Activated naive CD4-positive, alpha-beta T cell treated with anti-CD3 and anti-CD28 coated beads, Interleukin-2, amount 10 ng/mL, durations not matched to agents 7 days and 5 days (primary cell): ENCODE data around the gene NAPG.
"Not testable (repeated sequence)": the region's sequence is repeated elsewhere in the genome, so short reads cannot be mapped to it uniquely, and the experiment has no call there.

ENCODE experiments used
- CTCF ChIA-PET: fragments of 350-600 bp; sonication (Branson Sonifier 250); formaldehyde crosslinking; loops from one replicate; lab custom pipeline; 2021; ENCODE audit warnings: antibody characterized with exemption; lab: Charles Lee
- DNase-seq: peaks from one replicate; pipeline ENCODE4 v3.0.0-alpha.2; 2020
- H3K27ac Mint-ChIP-seq: one replicate; pipeline ENCODE4 v1.8.0; 2021; ENCODE audit warnings: mild to moderate bottlenecking, moderate library complexity, mixed read lengths
- H3K27me3 Mint-ChIP-seq: one replicate; pipeline ENCODE4 v1.8.0; 2021; ENCODE audit warnings: mild to moderate bottlenecking, mixed read lengths
- H3K36me3 Mint-ChIP-seq: one replicate; pipeline ENCODE4 v1.8.0; 2021; ENCODE audit warnings: mixed read lengths
- H3K4me1 Mint-ChIP-seq: one replicate; pipeline ENCODE4 v1.8.0; 2021; ENCODE audit warnings: mixed read lengths
- H3K4me3 Mint-ChIP-seq: one replicate; pipeline ENCODE4 v1.8.0; 2021; ENCODE audit warnings: mild to moderate bottlenecking, moderate library complexity, mixed read lengths
- H3K9me3 Mint-ChIP-seq: one replicate; pipeline ENCODE4 v1.8.0; 2021; ENCODE audit warnings: mixed read lengths

NAPG gene

DNA sequence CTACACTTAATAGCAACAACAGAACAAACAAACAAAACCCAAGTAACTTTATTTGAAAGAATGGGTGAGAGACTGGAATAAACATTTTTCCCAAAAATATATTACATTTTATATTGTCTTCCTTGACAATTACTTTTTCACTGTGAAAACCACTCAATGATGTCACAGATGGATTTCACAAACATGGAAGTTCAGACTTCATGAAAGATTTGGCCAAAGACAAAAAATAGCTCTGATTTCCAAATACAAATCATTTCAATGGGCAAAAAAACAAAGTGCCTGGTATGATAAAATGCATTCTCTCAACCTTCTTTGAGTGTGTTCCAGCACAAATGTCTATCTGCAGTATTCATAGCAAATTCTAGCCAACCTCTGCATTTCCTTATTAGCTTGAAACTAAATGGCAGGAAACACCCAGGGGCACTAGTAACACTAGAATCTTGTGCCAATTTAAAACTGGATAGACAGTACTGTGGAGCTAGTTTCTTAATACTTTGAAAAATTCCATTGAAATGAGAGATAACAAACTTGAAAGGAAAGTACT lies 28.5 kb upstream of the NAPG start:
- CTCF ChIA-PET, result interaction anchor here (0.6 kb wide), 1 partner anchor 20 kb away, joined by 3 read pairs; no protein-coding TSS in a partner anchor
- Mint-ChIP-seq H3K27me3 (peaks cover 3% of the 10 kb centered on the region), H3K27ac (no peak overlapping the region), H3K4me3 (no peak overlapping the region), H3K4me1 (peaks cover 4% of the 10 kb centered on the region), H3K36me3 (no peaks in the 10 kb centered on the region), H3K9me3 (no peaks in the 10 kb centered on the region)
- no peak for DNase-seq

DNA sequence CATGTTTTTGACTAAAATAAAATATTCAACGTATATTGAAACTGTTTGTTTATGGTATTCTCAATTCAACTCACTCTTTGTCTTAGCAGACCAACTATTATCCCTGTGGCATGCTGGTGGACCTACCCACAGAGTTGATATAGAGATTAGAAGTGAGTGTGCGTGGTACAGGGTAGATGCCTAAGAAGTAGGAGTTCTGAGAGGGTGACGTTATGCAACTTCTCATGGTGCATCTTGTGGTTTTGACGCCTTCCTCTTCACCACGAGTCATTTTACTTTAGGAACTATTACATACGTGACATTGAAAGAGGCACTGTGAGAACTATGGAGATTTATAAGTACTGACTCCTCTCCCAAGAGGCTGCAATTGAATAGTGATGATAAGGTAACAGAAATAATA lies 26.6 kb upstream of the NAPG start:
- H3K4me1 Mint-ChIP-seq, result peaks cover 4% of the 10 kb centered on the region
- no peak overlapping the region for H3K4me3 Mint-ChIP-seq
- no peak overlapping the region for H3K27ac Mint-ChIP-seq
- H3K27me3 Mint-ChIP-seq, result peaks cover 3% of the 10 kb centered on the region
- H3K9me3 Mint-ChIP-seq, result no peaks in the 10 kb centered on the region
- CTCF ChIA-PET, result no interaction called here
- no peak for DNase-seq
- no peaks in the 10 kb centered on the region for H3K36me3 Mint-ChIP-seq

DNA sequence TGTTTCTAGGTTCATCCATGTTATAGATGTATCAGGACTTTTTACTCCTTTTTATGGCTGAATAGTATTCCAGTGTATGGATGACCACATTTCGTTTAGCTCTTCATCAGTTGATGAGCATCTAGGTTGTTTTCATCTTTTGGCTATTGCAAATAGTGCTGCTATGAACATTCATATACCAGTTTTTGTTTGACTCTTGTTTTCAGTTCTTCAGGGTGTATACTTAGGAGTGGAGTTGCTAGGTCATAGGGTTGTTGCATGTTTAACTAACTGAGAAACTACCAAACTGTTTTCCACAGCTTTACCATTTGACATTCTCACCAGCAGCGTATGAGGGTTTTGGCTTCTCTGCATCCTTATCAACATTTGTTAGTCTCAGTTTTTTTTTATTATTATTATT lies 25.8 kb upstream of the NAPG start:
- H3K36me3 Mint-ChIP-seq, result no peaks in the 10 kb centered on the region
- peaks cover 4% of the 10 kb centered on the region for H3K4me1 Mint-ChIP-seq
- no peak overlapping the region for H3K27ac Mint-ChIP-seq
- H3K27me3 Mint-ChIP-seq, result peaks cover 3% of the 10 kb centered on the region
- DNase-seq, result no peak
- CTCF ChIA-PET, result interaction anchor here (0.6 kb wide), 1 partner anchor 61 kb away, joined by 3 read pairs; no protein-coding TSS in a partner anchor
- H3K9me3 Mint-ChIP-seq, result peaks cover 4% of the 10 kb centered on the region
- no peak overlapping the region for H3K4me3 Mint-ChIP-seq

DNA sequence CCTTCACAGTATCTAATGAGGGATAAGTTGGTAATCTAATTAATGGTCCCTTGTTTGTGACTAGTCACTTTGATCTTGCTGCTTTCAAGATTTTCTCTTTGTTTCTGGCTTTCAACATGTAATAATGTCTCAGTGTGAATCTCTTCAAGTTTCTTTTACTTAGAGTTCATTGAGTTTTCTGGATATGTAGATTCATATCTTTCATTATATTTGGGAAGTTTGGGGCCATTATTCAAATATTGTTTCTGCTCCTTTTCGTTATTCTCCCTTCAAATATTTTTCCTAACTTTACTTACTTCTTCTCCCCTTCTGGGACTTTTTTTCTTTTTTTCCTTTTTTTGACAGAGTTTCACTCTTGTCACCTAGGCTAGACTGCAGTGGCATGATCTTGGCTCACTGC lies 21.1 kb upstream of the NAPG start:
- H3K36me3 Mint-ChIP-seq, result no peaks in the 10 kb centered on the region
- H3K4me3 Mint-ChIP-seq, result no peak overlapping the region
- CTCF ChIA-PET, result no interaction called here

DNA sequence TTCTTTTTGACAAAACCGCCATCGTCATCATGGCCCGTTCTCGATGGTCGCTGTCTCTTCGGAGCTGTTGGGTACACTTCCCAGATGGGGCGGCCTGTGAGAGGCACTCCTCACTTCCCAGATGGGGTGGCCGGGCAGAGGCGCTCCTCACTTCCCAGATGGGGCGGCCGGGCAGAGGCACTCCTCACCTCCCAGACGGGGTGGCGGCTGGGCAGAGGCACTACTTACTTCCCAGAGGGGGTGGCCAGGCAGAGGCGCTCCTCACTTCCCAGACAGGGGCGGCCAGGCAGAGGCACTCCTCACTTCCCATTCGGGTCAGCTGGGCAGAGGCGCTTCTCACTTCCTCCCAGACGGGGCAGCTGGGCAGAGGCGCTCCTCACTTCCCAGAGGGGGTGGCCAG lies 19.9 kb upstream of the NAPG start:
- H3K27me3 Mint-ChIP-seq, H3K27ac Mint-ChIP-seq, H3K4me3 Mint-ChIP-seq, H3K36me3 Mint-ChIP-seq, DNase-seq, H3K4me1 Mint-ChIP-seq, CTCF ChIA-PET: not testable (repeated sequence)
- H3K9me3 Mint-ChIP-seq, result peaks cover 15% of the 10 kb centered on the region

More for the DNA sequence above, 21.1 kb upstream of the NAPG start:
- no peaks in the 10 kb centered on the region for H3K4me1 Mint-ChIP-seq
- DNase-seq, result no peak
- H3K9me3 Mint-ChIP-seq, result peaks cover 15% of the 10 kb centered on the region
- no peak overlapping the region for H3K27ac Mint-ChIP-seq
- peaks cover 5% of the 10 kb centered on the region for H3K27me3 Mint-ChIP-seq

DNA sequence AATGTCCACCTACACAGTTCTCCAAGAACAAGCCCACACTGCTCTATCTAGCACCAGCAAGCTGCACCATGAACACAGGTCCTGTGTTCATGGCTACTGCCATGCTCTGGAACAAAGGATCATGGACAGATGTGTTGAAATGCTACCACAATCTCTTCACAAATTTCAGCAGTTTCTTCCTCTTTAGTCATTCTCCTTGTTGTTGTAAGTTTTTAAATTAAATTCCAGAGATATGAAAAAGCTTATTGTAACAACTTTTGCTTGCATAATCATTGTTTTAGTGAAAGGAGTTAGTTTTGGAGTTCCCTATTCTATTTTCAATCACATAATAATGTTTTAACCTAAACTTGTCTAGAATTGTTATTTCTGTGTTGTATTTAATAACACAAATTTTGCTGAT lies 17.2 kb upstream of the NAPG start:
- CTCF ChIA-PET, result no interaction called here
- H3K27me3 Mint-ChIP-seq, result peaks cover 12% of the 10 kb centered on the region
- no peak for DNase-seq
- H3K27ac Mint-ChIP-seq, result no peak overlapping the region
- H3K36me3 Mint-ChIP-seq, result no peaks in the 10 kb centered on the region
- H3K4me1 Mint-ChIP-seq, result no peaks in the 10 kb centered on the region
- no peak overlapping the region for H3K4me3 Mint-ChIP-seq
- H3K9me3 Mint-ChIP-seq, result peaks cover 15% of the 10 kb centered on the region

DNA sequence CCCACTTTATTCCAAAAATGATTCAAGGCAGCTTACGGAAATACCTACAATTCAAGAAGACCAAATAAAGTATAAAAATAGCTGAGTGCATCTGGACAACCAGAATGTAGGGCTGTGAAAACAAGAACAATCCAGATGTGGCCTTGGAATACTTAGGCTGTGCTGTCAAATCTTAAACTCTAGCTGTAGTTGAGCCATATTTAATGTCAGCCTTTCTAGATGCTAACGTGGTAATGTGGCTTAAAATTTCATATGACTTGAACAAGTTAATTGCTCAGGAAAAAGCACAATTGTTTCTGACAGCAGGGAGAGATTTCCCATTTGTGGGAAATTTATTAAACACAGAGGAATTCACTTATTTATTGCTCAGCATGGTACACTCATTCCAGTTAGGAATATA lies 14.6 kb upstream of the NAPG start:
- CTCF ChIA-PET, result no interaction called here
- Mint-ChIP-seq H3K4me1 (no peaks in the 10 kb centered on the region), H3K27me3 (peaks cover 26% of the 10 kb centered on the region), H3K36me3 (no peaks in the 10 kb centered on the region), H3K9me3 (peaks cover 11% of the 10 kb centered on the region), H3K4me3 (no peak overlapping the region), H3K27ac (no peak overlapping the region)
- DNase-seq, result no peak

DNA sequence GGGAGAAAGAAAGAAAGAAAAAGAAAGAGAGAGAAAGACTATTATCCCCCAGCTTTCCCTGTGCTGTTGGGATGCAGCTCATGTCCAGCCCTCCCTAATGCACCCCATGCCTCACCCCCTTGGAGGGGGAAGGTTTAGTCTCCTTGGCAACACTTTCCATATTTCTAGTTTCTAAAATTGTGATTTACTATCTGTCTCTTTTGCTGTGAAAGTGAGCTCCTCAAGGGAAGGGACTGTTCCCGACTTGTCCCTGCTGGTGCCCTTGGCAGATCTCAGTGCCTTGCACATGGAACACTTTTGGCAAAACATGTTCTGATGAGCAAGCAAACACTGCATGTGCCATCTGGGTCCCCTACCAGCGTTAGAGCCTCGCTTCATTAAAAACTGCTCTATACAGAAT lies 11.7 kb upstream of the NAPG start:
- peaks cover 46% of the 10 kb centered on the region for H3K27me3 Mint-ChIP-seq
- no peak overlapping the region for H3K4me3 Mint-ChIP-seq
- CTCF ChIA-PET, result interaction anchor here (1.1 kb wide), 1 partner anchor 542 kb away, joined by 3 read pairs; no protein-coding TSS in a partner anchor
- H3K9me3 Mint-ChIP-seq, result no peaks in the 10 kb centered on the region
- H3K4me1 Mint-ChIP-seq, result no peaks in the 10 kb centered on the region
- H3K27ac Mint-ChIP-seq, result no peak overlapping the region
- H3K36me3 Mint-ChIP-seq, result no peaks in the 10 kb centered on the region
- DNase-seq, result no peak

DNA sequence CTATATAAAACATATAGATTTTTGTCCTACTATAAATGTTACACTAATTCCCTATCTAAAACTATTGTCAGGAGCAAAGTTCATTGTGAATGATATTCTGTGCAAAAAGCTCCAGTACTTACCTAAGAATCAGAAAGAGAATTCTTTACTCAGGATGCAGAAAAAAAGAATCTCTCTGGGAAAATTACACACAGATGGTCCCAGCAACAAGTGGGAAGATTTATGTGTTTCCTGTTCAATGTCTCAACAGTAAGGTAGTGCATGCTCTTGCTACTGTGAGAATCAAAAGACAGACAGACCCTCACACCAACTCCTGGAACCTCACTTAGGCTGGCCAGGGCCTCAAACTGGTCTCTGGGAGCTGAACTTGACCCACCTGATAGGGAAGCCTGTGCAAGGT lies 11.2 kb upstream of the NAPG start:
- Mint-ChIP-seq H3K27ac (no peak overlapping the region), H3K9me3 (no peaks in the 10 kb centered on the region), H3K4me1 (no peaks in the 10 kb centered on the region), H3K4me3 (no peak overlapping the region), H3K27me3 (peaks cover 49% of the 10 kb centered on the region), H3K36me3 (no peaks in the 10 kb centered on the region)
- CTCF ChIA-PET, result interaction anchor here (1.1 kb wide), 1 partner anchor 543 kb away, joined by 3 read pairs; no protein-coding TSS in a partner anchor
- DNase-seq, result no peak

DNA sequence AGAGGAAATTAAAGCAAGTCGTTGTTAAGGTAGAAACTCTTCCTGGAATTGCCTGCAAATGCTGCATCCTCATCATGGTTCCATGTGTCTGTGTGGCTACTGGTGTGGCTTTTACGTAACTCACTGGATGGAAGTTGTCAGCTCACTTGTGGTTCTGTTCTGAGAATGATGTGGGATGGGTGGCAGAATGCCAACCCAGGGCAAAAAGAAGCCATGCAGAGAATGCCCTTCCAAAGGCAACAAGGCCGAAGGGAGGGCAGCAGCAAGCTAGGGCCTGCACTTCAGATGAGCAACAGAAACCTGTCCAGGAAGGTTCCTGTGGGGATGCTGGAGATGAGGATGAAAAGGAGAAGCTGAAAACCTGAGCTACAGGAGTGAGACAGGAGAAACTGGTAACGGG lies 10.4 kb upstream of the NAPG start:
- H3K4me1 Mint-ChIP-seq, result no peaks in the 10 kb centered on the region
- H3K27me3 Mint-ChIP-seq, result peaks cover 47% of the 10 kb centered on the region
- H3K36me3 Mint-ChIP-seq, result no peaks in the 10 kb centered on the region
- DNase-seq, result no peak
- CTCF ChIA-PET, result no interaction called here
- no peaks in the 10 kb centered on the region for H3K9me3 Mint-ChIP-seq
- no peak overlapping the region for H3K4me3 Mint-ChIP-seq
- H3K27ac Mint-ChIP-seq, result no peak overlapping the region

DNA sequence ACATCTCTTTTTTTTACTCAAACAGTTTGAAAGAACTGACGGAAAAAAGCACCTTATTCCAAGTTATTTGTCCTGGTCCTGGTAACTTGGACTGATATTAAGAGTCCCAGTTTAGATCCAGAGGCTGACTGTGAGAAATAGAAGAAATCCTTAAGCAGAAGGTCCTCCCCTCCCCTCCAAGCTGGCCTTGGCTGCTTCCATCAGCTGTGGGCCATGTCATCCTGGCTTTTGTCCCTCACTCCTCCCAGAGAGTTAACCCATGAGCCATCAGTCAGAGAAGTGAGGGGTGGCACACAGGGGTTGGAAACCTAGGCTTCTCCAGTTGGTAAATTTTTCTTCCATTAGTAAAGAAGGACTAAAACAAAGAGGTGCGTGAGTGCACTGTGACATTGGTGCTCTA lies 9.7 kb upstream of the NAPG start:
- no peak overlapping the region for H3K4me3 Mint-ChIP-seq

DNA sequence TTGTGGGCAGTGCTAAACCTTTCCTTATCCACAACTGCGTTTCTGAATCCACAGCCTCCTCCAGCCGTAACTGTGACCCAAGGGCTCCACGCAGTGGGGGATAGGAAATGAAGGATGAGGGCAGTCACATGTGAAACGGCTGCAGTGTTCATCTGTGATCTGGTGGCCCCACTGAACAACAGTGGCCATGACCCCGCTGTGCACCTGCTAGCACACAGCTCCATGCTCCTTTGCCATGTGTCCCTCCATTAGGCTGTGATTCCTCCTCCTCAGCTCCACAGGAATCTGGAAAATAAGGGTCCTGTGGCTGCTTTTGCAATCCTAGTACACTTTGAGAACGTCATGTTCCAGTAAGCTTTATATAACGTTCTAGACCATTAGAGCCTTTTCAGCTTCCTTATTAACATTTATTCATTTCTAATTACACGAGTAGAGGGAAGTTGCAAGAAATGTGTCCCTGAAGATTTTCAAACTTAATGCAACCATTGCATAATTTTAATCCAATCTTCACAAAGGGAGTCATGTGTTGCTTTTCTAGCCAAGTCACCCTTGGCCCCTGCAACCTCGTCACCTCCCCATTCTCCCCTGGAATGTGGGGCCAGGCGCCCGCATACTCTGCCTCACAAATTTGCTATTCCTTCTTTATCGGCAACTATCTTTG lies 7.1 kb upstream of the NAPG start:
- H3K9me3 Mint-ChIP-seq, result no peaks in the 10 kb centered on the region
- H3K27ac Mint-ChIP-seq, result no peak overlapping the region
- H3K4me3 Mint-ChIP-seq, result no peak overlapping the region
- H3K27me3 Mint-ChIP-seq, result peaks cover 48% of the 10 kb centered on the region
- H3K36me3 Mint-ChIP-seq, result no peaks in the 10 kb centered on the region
- H3K4me1 Mint-ChIP-seq, result no peaks in the 10 kb centered on the region
- CTCF ChIA-PET, result interaction anchor here (0.5 to 5.1 kb wide), 5 partner anchors 28 to 547 kb away, joined by 3 to 47 read pairs (median 3); no protein-coding TSS in a partner anchor
- DNase-seq, result no peak

More for the DNA sequence above, 9.7 kb upstream of the NAPG start:
- Mint-ChIP-seq H3K27ac (no peak overlapping the region), H3K27me3 (peaks cover 43% of the 10 kb centered on the region), H3K9me3 (no peaks in the 10 kb centered on the region), H3K36me3 (no peaks in the 10 kb centered on the region), H3K4me1 (no peaks in the 10 kb centered on the region)
- DNase-seq, result no peak
- CTCF ChIA-PET, result interaction anchor here (5.1 kb wide), 1 partner anchor 545 kb away, joined by 47 read pairs; no protein-coding TSS in a partner anchor

DNA sequence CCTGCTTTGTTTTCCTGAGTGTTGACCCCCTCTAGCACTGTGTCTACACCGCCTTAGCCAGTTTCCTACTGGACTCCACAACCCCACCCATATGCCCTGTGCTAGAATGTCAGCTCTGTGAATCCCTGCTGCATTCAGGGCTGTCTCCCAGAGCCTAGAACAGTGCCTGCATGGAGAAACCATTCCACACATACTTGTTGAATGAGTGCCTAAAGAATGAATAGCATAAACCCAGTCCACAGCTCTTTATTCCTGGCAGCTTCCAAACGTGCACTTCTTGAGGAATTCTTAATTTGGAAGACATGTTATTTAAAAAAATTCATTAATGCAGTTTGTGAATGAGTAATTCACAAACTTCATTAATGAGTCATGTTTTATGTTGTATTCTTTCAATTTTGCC lies 6.5 kb upstream of the NAPG start:
- Mint-ChIP-seq H3K27me3 (peaks cover 42% of the 10 kb centered on the region), H3K4me3 (no peak overlapping the region), H3K4me1 (no peaks in the 10 kb centered on the region), H3K36me3 (no peaks in the 10 kb centered on the region), H3K27ac (no peak overlapping the region), H3K9me3 (no peaks in the 10 kb centered on the region)
- CTCF ChIA-PET, result interaction anchor here (0.6 to 5.1 kb wide), 4 partner anchors 29 to 548 kb away, joined by 3 to 47 read pairs (median 4); no protein-coding TSS in a partner anchor
- DNase-seq, result no peak

DNA sequence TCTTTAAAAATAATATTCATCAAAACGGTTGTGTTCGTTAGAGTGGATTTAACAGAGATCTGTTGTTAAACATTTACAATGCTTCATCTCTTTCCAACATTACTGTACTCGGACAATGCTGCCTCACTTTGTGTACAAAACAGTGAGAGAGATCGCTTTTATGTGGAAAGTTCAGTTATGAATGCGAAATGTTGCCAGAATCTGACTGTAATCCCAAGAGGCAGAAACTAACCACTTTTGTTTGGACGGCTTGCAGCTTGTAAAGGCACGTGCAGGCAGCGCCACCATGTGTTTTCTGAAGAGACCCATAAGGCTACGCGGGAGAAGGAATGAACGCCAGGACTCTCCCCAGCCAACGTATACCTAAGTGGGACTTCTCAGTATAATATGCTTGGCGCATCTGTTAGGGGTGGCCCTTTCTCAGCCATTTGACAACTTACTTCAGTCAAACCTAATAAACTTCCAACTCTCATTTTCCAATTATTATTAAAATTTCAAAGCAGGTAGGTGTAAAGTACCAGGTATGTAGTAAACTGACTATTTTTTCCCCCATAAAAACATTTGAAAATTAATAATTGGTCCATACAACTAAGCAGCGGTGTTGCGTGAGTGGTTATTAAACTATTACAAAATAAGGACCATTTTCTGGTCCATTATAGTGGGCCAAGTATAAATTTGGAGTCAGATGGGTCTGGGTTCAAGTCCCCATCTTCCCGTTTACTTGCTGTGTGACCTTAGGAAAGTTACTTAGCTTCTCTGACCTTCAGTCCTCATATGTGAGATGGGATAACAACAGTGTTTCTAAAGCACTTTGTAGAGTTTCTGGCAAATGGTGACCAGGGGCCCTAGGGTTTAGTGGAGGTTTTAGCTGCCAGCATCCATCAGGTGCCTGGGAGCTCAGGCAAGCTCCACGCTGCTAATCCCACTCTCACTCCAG lies 5.6 kb upstream of the NAPG start:
- H3K4me1 Mint-ChIP-seq, result peaks cover 9% of the 10 kb centered on the region
- H3K27ac Mint-ChIP-seq, result no peak overlapping the region
- no peaks in the 10 kb centered on the region for H3K36me3 Mint-ChIP-seq
- DNase-seq, result peak; percentile 78
- no peak overlapping the region for H3K4me3 Mint-ChIP-seq
- peaks cover 42% of the 10 kb centered on the region for H3K27me3 Mint-ChIP-seq
- CTCF ChIA-PET, result interaction anchor here (0.6 to 5.1 kb wide), 2 partner anchors 160 to 549 kb away, joined by 3 to 47 read pairs; no protein-coding TSS in a partner anchor
- H3K9me3 Mint-ChIP-seq, result no peaks in the 10 kb centered on the region
